H1 (cell line): ENCODE measurements around the gene PRRX2. TPM values are rescaled to one million over a fixed set of nuclear protein-coding genes. Genes with fewer than 3 reads are reported as not detected.
"Not testable (repeated sequence)": the region's sequence is repeated elsewhere in the genome, so short reads cannot be mapped to it uniquely, and the experiment has no call there.

ENCODE experiments used
- CTCF ChIA-PET: fragments of 300-600 bp; sonication (Branson Sonifier 250); formaldehyde crosslinking; loops from one replicate; lab custom pipeline; 2021; ENCODE audit not compliant: partially characterized antibody; lab: Charles Lee
- POLR2A ChIA-PET: fragments of 300-600 bp; sonication (Branson Sonifier 250); formaldehyde crosslinking; loops from one replicate; lab custom pipeline; 2021; ENCODE audit warnings: inconsistent platforms; ENCODE audit not compliant: partially characterized antibody; lab: Charles Lee
- DNase-seq, 2 experiments: peaks; one replicate each; pipeline versions ENCODE4 v3.0.0 to v3.0.0-alpha.2; 2010 to 2022; ENCODE audit warnings: low spot score in 2 of 2, low read depth in 1 of 2, mixed read lengths in 1 of 2
- FAIRE-seq: peaks from 2 replicates; lab custom pipeline; 2011; peaks lifted over from hg19 to GRCh38; lab: Jason Lieb, UNC
- H2AFZ ChIP-seq: 2 replicates; pipeline ENCODE4 v1.8.1; 2012; ENCODE audit warnings: low read length, inconsistent platforms
- H2AK5ac ChIP-seq: 2 replicates; pipeline ENCODE4 v1.6.1; 2013; ENCODE audit warnings: low read depth, low read length
- H2BK120ac ChIP-seq: replicated peaks from 2 replicates; pipeline ENCODE3; 2013; ENCODE audit warnings: low read depth, low read length, inconsistent platforms
- H2BK12ac ChIP-seq: 2 replicates; pipeline ENCODE4 v1.6.1; 2013; ENCODE audit warnings: low read depth, low read length
- H2BK15ac ChIP-seq: 2 replicates; pipeline ENCODE4 v1.6.1; 2013; ENCODE audit warnings: low read length
- H2BK20ac ChIP-seq: 2 replicates; pipeline ENCODE4 v1.6.1; 2013; ENCODE audit warnings: low read length
- H2BK5ac ChIP-seq: 2 replicates; pipeline ENCODE4 v1.6.1; 2013; ENCODE audit warnings: low read depth, low read length
- H3K14ac ChIP-seq: 2 replicates; pipeline ENCODE4 v1.6.1; 2013; ENCODE audit warnings: inconsistent platforms; ENCODE audit not compliant: insufficient read length
- H3K18ac ChIP-seq: 2 replicates; pipeline ENCODE4 v1.6.1; 2013; ENCODE audit warnings: low read length; ENCODE audit errors: extremely low read depth
- H3K23ac ChIP-seq: 2 replicates; pipeline ENCODE4 v1.6.1; 2013; ENCODE audit warnings: inconsistent platforms; ENCODE audit not compliant: insufficient read length
- H3K23me2 ChIP-seq: 2 replicates; pipeline ENCODE4 v1.6.1; 2013; ENCODE audit warnings: low read depth, low read length
- H3K27ac ChIP-seq: 2 replicates; pipeline ENCODE4 v1.6.1; 2011; ENCODE audit warnings: low read depth, low read length, inconsistent platforms
- H3K27me3 ChIP-seq, 4 experiments: replicated peaks in 1 of 4; 1 replicate in 1 of 4; 2 replicates in 3 of 4; pipeline versions ENCODE4 v1.6.1 to v1.8.1; 2011 to 2013; ENCODE audit warnings: low read length in 3 of 4, mild to moderate bottlenecking in 3 of 4, inconsistent platforms in 2 of 4, mixed read lengths in 2 of 4, moderate library complexity in 1 of 4; ENCODE audit not compliant: control insufficient read depth in 3 of 4, insufficient read depth in 3 of 4; ENCODE audit errors: extremely low read depth in 1 of 4
- H3K36me3 ChIP-seq, 4 experiments: 2 replicates each; pipeline versions ENCODE4 v1.6.1 to v1.8.1; 2011 to 2013; ENCODE audit warnings: mild to moderate bottlenecking in 4 of 4, low read length in 3 of 4, moderate library complexity in 2 of 4, control low read depth in 1 of 4, inconsistent platforms in 1 of 4; ENCODE audit not compliant: insufficient read depth in 4 of 4, control insufficient read depth in 2 of 4
- H3K4ac ChIP-seq: replicated peaks from 2 replicates; pipeline ENCODE3; 2013; ENCODE audit warnings: low read length, low read depth, mixed read lengths, inconsistent platforms; ENCODE audit not compliant: insufficient read length
- H3K4me1 ChIP-seq, 4 experiments: replicated peaks in 1 of 4; 1 replicate in 1 of 4; 2 replicates in 3 of 4; pipeline versions ENCODE4 v1.6.1 to v1.8.1; 2011 to 2013; ENCODE audit warnings: low read length in 3 of 4, inconsistent platforms in 2 of 4, mixed read lengths in 1 of 4; ENCODE audit not compliant: insufficient read depth in 4 of 4, control insufficient read depth in 3 of 4
- H3K4me2 ChIP-seq, 2 experiments: 2 replicates each; pipeline versions ENCODE4 v1.6.1 to v1.8.1; 2011 to 2013; ENCODE audit warnings: low read depth in 2 of 2, low read length in 2 of 2, control low read depth in 1 of 2, inconsistent platforms in 1 of 2, mild to moderate bottlenecking in 1 of 2; ENCODE audit not compliant: insufficient read depth in 1 of 2
- H3K4me3 ChIP-seq, 4 experiments: fragments of 200-600, 300-600 bp in 1 of 4; sonication (generic), shearing (Covaris generic), sonication (Bioruptor Twin) in 1 of 4; 2 replicates each; pipeline versions ENCODE4 v1.5.1 to v1.8.1; 2011 to 2016; ENCODE audit warnings: low read length in 4 of 4, low read depth in 3 of 4, control low read depth in 2 of 4, inconsistent platforms in 2 of 4, mild to moderate bottlenecking in 2 of 4, mixed read lengths in 1 of 4, moderate library complexity in 1 of 4; ENCODE audit not compliant: insufficient read depth in 2 of 4; ENCODE audit errors: extremely low read depth in 1 of 4
- H3K56ac ChIP-seq: replicated peaks from 2 replicates; pipeline ENCODE3; 2013; ENCODE audit warnings: low read depth, mild to moderate bottlenecking, mixed read lengths, low read length, inconsistent platforms; ENCODE audit not compliant: insufficient read length
- H3K79me1 ChIP-seq: 2 replicates; pipeline ENCODE4 v1.6.1; 2013; ENCODE audit warnings: low read depth, low read length, control low read depth
- H3K79me2 ChIP-seq, 2 experiments: 2 replicates each; pipeline versions ENCODE4 v1.6.1 to v1.8.1; 2012 to 2013; ENCODE audit warnings: low read length in 2 of 2, mild to moderate bottlenecking in 2 of 2, inconsistent platforms in 1 of 2; ENCODE audit not compliant: insufficient read depth in 2 of 2, control insufficient read depth in 1 of 2
- H3K9ac ChIP-seq, 4 experiments: replicated peaks in 1 of 4; 1 replicate in 1 of 4; 2 replicates in 3 of 4; pipeline versions ENCODE4 v1.6.1 to v1.8.1; 2011 to 2013; ENCODE audit warnings: low read depth in 3 of 4, low read length in 3 of 4, control low read depth in 2 of 4, mild to moderate bottlenecking in 2 of 4, moderate library complexity in 2 of 4, inconsistent platforms in 1 of 4; ENCODE audit errors: extremely low read depth in 1 of 4
- H3K9me3 ChIP-seq, 2 experiments: 2 replicates each; pipeline versions ENCODE4 v1.6.1 to v1.8.1; 2012 to 2013; ENCODE audit warnings: mild to moderate bottlenecking in 2 of 2, moderate library complexity in 2 of 2, control low read depth in 1 of 2, inconsistent platforms in 1 of 2, low read depth in 1 of 2, low read length in 1 of 2, mixed read lengths in 1 of 2; ENCODE audit not compliant: insufficient read depth in 2 of 2
- H4K20me1 ChIP-seq, 2 experiments: replicated peaks in 1 of 2; 2 replicates each; pipeline versions ENCODE3 to v1.8.1; 2011 to 2013; ENCODE audit warnings: inconsistent platforms in 2 of 2, low read length in 2 of 2, mild to moderate bottlenecking in 1 of 2; ENCODE audit not compliant: insufficient read depth in 2 of 2, control insufficient read depth in 1 of 2
- H4K5ac ChIP-seq: 2 replicates; pipeline ENCODE4 v1.6.1; 2013; ENCODE audit warnings: low read length, low read depth, mixed read lengths, inconsistent platforms; ENCODE audit not compliant: insufficient read length
- H4K8ac ChIP-seq: 2 replicates; pipeline ENCODE4 v1.8.0; 2013; ENCODE audit warnings: mild to moderate bottlenecking, moderate library complexity, low read length, inconsistent platforms; ENCODE audit not compliant: insufficient read depth; ENCODE audit errors: extremely low read depth
- H4K91ac ChIP-seq: replicated peaks from 2 replicates; pipeline ENCODE3; 2013; ENCODE audit warnings: low read length, mixed read lengths, inconsistent platforms; ENCODE audit not compliant: insufficient read length
- WGBS, 2 experiments: shearing (Covaris generic) in 1 of 2; methylation state at CpG; one replicate each; pipeline versions ENCODE4 v1.1.6 to v1.1.7; 2013 to 2015; ENCODE audit warnings: low lambda C conversion rate in 2 of 2, mixed read lengths in 2 of 2, inconsistent platforms in 1 of 2, low coverage in 1 of 2, missing lambda C conversion rate in 1 of 2; ENCODE audit not compliant: insufficient replicate concordance in 2 of 2, insufficient coverage in 1 of 2, insufficient read length in 1 of 2; ENCODE audit errors: extremely low coverage in 1 of 2, missing lambda C conversion rate in 1 of 2; 5-methylcytosine and 5-hydroxymethylcytosine counted together
- polyA plus RNA-seq, 7 experiments: library from polyadenylated mRNA; depleted of rRNA in 3 of 7; stranded (reverse) in 5 of 7; unstranded in 2 of 7; fragments of >200 nt in 5 of 7; fragments of 200-250 nt in 2 of 7; gene quantifications; 1 replicate in 5 of 7; 2 replicates in 1 of 7; 4 replicates in 1 of 7; pipeline versions ENCODE4 v1.2.1 to v1.2.3, GENCODE V29; 2011 to 2013; ENCODE audit warnings: missing spikeins in 2 of 7, mixed read lengths in 2 of 7
- total RNA-seq: library from RNA; stranded (reverse); fragmentation: NEBNext Ultra II Directional; extraction: Animal tissue kit (Norgen Biotek cat#: 25700); gene quantifications from 2 replicates; pipeline ENCODE4 v1.2.1, GENCODE V29; 2021

Gene PRRX2
- total and polyA plus RNA-seq, 2 of the 8 experiments (the other 6 are each of a cell fraction or from before 2014, with no cell fraction given) = 5.8 to 9.2 TPM

GRCh38 chr9:129760784-129761183 lies 95.3 kb downstream of the PRRX2 start:
- not testable (repeated sequence) for H3K9me3 ChIP-seq, H3K56ac ChIP-seq, DNase-seq, H3K18ac ChIP-seq, H3K4me2 ChIP-seq, H2BK15ac ChIP-seq, H3K23ac ChIP-seq, H3K4me1 ChIP-seq, H4K5ac ChIP-seq, H3K36me3 ChIP-seq, H4K8ac ChIP-seq, H2BK120ac ChIP-seq, H3K27ac ChIP-seq, H2AFZ ChIP-seq, H2BK20ac ChIP-seq, H2BK12ac ChIP-seq, H2BK5ac ChIP-seq, H3K27me3 ChIP-seq, H4K20me1 ChIP-seq, H4K91ac ChIP-seq, H3K9ac ChIP-seq, H3K14ac ChIP-seq, H3K4ac ChIP-seq, FAIRE-seq, H3K79me1 ChIP-seq, H3K23me2 ChIP-seq, H2AK5ac ChIP-seq, H3K79me2 ChIP-seq, H3K4me3 ChIP-seq
- POLR2A ChIA-PET = interaction anchor here (1.4 kb wide), 1 partner anchor 10 kb away, joined by 4 read pairs; no protein-coding TSS in a partner anchor
- CTCF ChIA-PET = interaction anchor here (1.4 to 16.4 kb wide), 7 partner anchors 9 to 29 kb away, joined by 3 to 168 read pairs (median 6); no protein-coding TSS in a partner anchor
- 90% methylated on average over 5 of the region's 7 CpGs; no CpG with 5 or more reads in 1 of the 2 experiments for WGBS, 2 experiments
